Stomach (tissue), 9 donors: ENCODE data around the gene EIF3K. TPM values are rescaled to one million over a fixed set of nuclear protein-coding genes. Genes with fewer than 3 reads are reported as not detected.
"Not testable (repeated sequence)": the region's sequence is repeated elsewhere in the genome, so short reads cannot be mapped to it uniquely, and the experiment has no call there.

Experiments used
- DNase-seq, 2 donors: peaks; one replicate each; pipeline versions ENCODE4 v3.0.0 to v3.0.0-alpha.2; 2013 to 2019
- H3K27ac ChIP-seq, 5 donors: fragments of 200-600 bp in 4 of 5; sonication (generic) in 4 of 5; one replicate each; pipeline ENCODE4 v1.5.1; 2013 to 2019; ENCODE audit warnings: mild to moderate bottlenecking in 1 of 5, moderate library complexity in 1 of 5
- H3K27me3 ChIP-seq, 3 donors: fragments of 200-600 bp; sonication (generic); one replicate each; pipeline ENCODE4 v1.5.1; 2017 to 2019; ENCODE audit warnings: mixed run types in 1 of 3
- H3K36me3 ChIP-seq, 4 donors: fragments of 200-600 bp; sonication (generic); 1 replicate in 3 of 4; 2 replicates in 1 of 4; pipeline ENCODE4 v1.5.1; 2016 to 2019
- H3K4me1 ChIP-seq, 4 donors: fragments of 200-600 bp; sonication (generic); one replicate each; pipeline ENCODE4 v1.5.1; 2016 to 2019
- H3K4me3 ChIP-seq, 4 donors: fragments of 200-600 bp; sonication (generic) in 3 of 4; one replicate each; pipeline ENCODE4 v1.5.1; 2016 to 2019; ENCODE audit warnings: mild to moderate bottlenecking in 1 of 4
- H3K9me3 ChIP-seq, 4 donors: fragments of 200-600 bp; sonication (generic); one replicate each; pipeline ENCODE4 v1.5.1; 2016 to 2019
- CTCF ChIP-seq, 7 experiments: fragments of 450-650 bp in 4 of 7; fragments of 200-600 bp in 3 of 7; sonication (generic) in 3 of 7; IDR thresholded peaks; one replicate each; pipeline ENCODE4 v1.5.1; 2016 to 2019; ENCODE audit warnings: antibody characterized with exemption in 7 of 7, control low read depth in 2 of 7, mild to moderate bottlenecking in 1 of 7
- EP300 ChIP-seq: sonication (generic); formaldehyde crosslinking; IDR thresholded peaks from one replicate; pipeline ENCODE4 v1.6.1; 2017; ENCODE audit warnings: antibody characterized with exemption
- POLR2A ChIP-seq, 4 donors: fragments of 450-650 bp; IDR thresholded peaks; one replicate each; pipeline ENCODE4 v1.6.1; 2016; ENCODE audit warnings: antibody characterized with exemption in 4 of 4, control low read depth in 2 of 4, mild to moderate bottlenecking in 1 of 4, moderate library complexity in 1 of 4
- POLR2AphosphoS5 ChIP-seq, 3 donors: sonication (generic); formaldehyde crosslinking; IDR thresholded peaks; one replicate each; pipeline ENCODE4 v1.6.1; 2016; ENCODE audit warnings: antibody characterized with exemption in 3 of 3
- WGBS, 5 donors: extraction: QIAGEN DNeasy Blood & Tissue Kit in 3 of 5; methylation state at CpG; one replicate each; pipeline versions ENCODE4 v1.1.5 to v1.1.7; 2013 to 2018; 5-methylcytosine and 5-hydroxymethylcytosine counted together
- intact Hi-C: fragments of 100-400 bp; cut with DNase I; formaldehyde crosslinking; loops from one replicate; pipeline ENCODE4 v1.15.1; 2023; ENCODE audit warnings: low total_unique reads
- polyA plus RNA-seq, 3 donors: library from polyadenylated mRNA; stranded (reverse); fragments of 200-250 nt; gene quantifications; one replicate each; pipeline ENCODE4 v1.2.3, GENCODE V29; 2013
- total RNA-seq, 5 donors: library from RNA; depleted of rRNA; stranded (reverse); fragments of >200 nt; gene quantifications; one replicate each; pipeline versions ENCODE4 v1.1.0 to v1.2.3, GENCODE V29; 2014 to 2016
- donor health status: healthy with polysubstance abuse.
- donor health status: Bipolar disorder and iron deficiency.
- donor health status: healthy.

EIF3K gene
- total and polyA plus RNA-seq, 8 donors: 203 to 889 (median 348) TPM

GRCh38 chr19:38577826-38578225 lies 41.2 kb upstream of the EIF3K start:
- no peak overlapping the region for H3K27ac ChIP-seq
- no peak for DNase-seq
- no peak overlapping the region for H3K4me3 ChIP-seq
- TF ChIP-seq POLR2AphosphoS5 (IDR thresholded peaks at IDR 0.05): no peak
- no peak for TF ChIP-seq CTCF (IDR thresholded peaks at IDR 0.05)
- no peak for TF ChIP-seq POLR2A (IDR thresholded peaks at IDR 0.05)
- no peak for TF ChIP-seq EP300
- intact Hi-C loops: no loop called here
- WGBS, 5 donors: 90 to 95% (median 91%) methylated on average over 9 to 11 of the region's 11 CpGs
- H3K27me3 ChIP-seq: no peaks in the 10 kb centered on the region
- no peaks in the 10 kb centered on the region for H3K4me1 ChIP-seq
- no peaks in the 10 kb centered on the region for H3K36me3 ChIP-seq
- H3K9me3 ChIP-seq: no peaks in the 10 kb centered on the region

GRCh38 chr19:38579304-38579703 lies 39.7 kb upstream of the EIF3K start:
- H3K27me3 ChIP-seq, DNase-seq, H3K4me3 ChIP-seq, H3K27ac ChIP-seq, H3K9me3 ChIP-seq, H3K4me1 ChIP-seq, intact Hi-C loops, H3K36me3 ChIP-seq: not testable (repeated sequence)
- WGBS, 5 donors: 61 to 68% (median 66%) methylated on average over 6 of the region's 6 CpGs

DNA sequence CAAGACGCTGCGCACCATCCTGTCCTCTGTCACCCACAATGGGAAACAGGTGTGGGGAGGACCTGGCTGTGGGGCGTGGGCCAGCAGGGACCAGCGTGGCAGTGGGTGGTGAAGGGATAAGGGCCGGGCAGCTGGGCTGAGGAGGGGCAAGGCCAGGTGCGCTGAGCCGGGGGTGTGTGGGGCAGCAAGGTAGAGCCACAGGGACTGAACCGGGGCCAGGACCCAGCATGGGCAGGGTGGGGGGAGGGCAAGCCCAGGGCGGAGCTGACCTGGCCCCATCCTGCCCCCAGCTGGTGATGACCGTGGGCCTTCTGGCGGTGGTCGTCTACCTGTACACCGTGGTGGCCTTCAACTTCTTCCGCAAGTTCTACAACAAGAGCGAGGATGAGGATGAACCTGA lies 38.9 kb upstream of the EIF3K start:
- no peaks in the 10 kb centered on the region for H3K9me3 ChIP-seq
- no peak overlapping the region for H3K27ac ChIP-seq
- WGBS, 5 donors: 85 to 90% (median 88%) methylated on average over 14 to 15 of the region's 15 CpGs
- H3K36me3 ChIP-seq: no peaks in the 10 kb centered on the region
- H3K4me1 ChIP-seq: no peaks in the 10 kb centered on the region
- H3K4me3 ChIP-seq: no peak overlapping the region
- TF ChIP-seq POLR2AphosphoS5 (IDR thresholded peaks at IDR 0.05): no peak
- TF ChIP-seq POLR2A (IDR thresholded peaks at IDR 0.05): no peak
- no peak for TF ChIP-seq CTCF (IDR thresholded peaks at IDR 0.05)
- TF ChIP-seq EP300: no peak
- DNase-seq: no peak
- H3K27me3 ChIP-seq: no peaks in the 10 kb centered on the region
- intact Hi-C loops: no loop called here

- H3K27ac ChIP-seq: no peak overlapping the region
- no peaks in the 10 kb centered on the region for H3K36me3 ChIP-seq
- DNase-seq: no peak
- H3K4me1 ChIP-seq: no peaks in the 10 kb centered on the region
- H3K9me3 ChIP-seq: no peaks in the 10 kb centered on the region
- 85 to 91% (median 90%) methylated on average over 14 of the region's 14 CpGs for WGBS, 5 donors
- H3K4me3 ChIP-seq: no peak overlapping the region
- intact Hi-C loops: no loop called here
- TF ChIP-seq EP300 (no peak), POLR2A (IDR thresholded peaks at IDR 0.05) (no peak), POLR2AphosphoS5 (IDR thresholded peaks at IDR 0.05) (no peak), CTCF (IDR thresholded peaks at IDR 0.05) (no peak)
- no peaks in the 10 kb centered on the region for H3K27me3 ChIP-seq
Measured at GRCh38 chr19:38583219-38583984, 35.6 kb upstream of the EIF3K start.

DNA sequence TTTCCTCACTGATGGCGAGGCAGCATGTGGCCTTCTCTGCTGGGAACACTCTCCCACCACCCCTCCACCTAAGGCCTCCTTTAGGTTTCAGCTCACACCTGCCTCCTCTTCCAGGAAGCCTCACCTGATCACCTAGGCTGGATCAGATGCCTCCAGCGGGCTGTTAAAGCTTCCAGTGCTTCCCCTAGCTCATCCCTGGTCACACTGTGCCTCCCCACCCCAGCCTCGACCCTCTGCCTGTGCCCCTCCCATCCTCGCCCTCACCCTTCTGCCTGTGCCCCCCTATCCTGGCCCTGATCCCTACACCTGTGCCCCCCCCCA lies 35.0 kb upstream of the EIF3K start:
- H3K9me3 ChIP-seq: no peaks in the 10 kb centered on the region
- no peak overlapping the region for H3K4me3 ChIP-seq
- DNase-seq: no peak
- H3K4me1 ChIP-seq: no peaks in the 10 kb centered on the region
- no peak overlapping the region for H3K27ac ChIP-seq
- 78 to 88% (median 83%) methylated on average over 4 of the region's 4 CpGs for WGBS, 5 donors
- intact Hi-C loops: no loop called here
- H3K36me3 ChIP-seq: no peaks in the 10 kb centered on the region
- no peak for TF ChIP-seq POLR2AphosphoS5 (IDR thresholded peaks at IDR 0.05)
- no peaks in the 10 kb centered on the region for H3K27me3 ChIP-seq
